Esophagus muscularis mucosa (tissue), 4 donors: ENCODE measurements around the gene MAMDC2.

ENCODE experiments used
- EP300 ChIP-seq: sonication (generic); formaldehyde crosslinking; IDR thresholded peaks from one replicate; pipeline ENCODE4 v1.6.1; 2017; ENCODE audit warnings: antibody characterized with exemption
- POLR2A ChIP-seq: fragments of 450-650 bp; IDR thresholded peaks from one replicate; pipeline ENCODE4 v1.6.1; 2017; ENCODE audit warnings: antibody characterized with exemption, moderate library complexity, mild to moderate bottlenecking, low read depth
- POLR2AphosphoS5 ChIP-seq, 2 donors: sonication (generic); formaldehyde crosslinking; IDR thresholded peaks; one replicate each; pipeline ENCODE4 v1.6.1; 2017; ENCODE audit warnings: antibody characterized with exemption in 2 of 2
- TF ChIP-seq, protein P1 (sequence below), 3 experiments: fragments of 200-600 bp in 2 of 3; fragments of 450-650 bp in 1 of 3; sonication (generic) in 2 of 3; IDR thresholded peaks; one replicate each; pipeline ENCODE4 v1.5.1; 2017 to 2019; ENCODE audit warnings: antibody characterized with exemption in 3 of 3, mild to moderate bottlenecking in 2 of 3, moderate library complexity in 1 of 3

DNA sequence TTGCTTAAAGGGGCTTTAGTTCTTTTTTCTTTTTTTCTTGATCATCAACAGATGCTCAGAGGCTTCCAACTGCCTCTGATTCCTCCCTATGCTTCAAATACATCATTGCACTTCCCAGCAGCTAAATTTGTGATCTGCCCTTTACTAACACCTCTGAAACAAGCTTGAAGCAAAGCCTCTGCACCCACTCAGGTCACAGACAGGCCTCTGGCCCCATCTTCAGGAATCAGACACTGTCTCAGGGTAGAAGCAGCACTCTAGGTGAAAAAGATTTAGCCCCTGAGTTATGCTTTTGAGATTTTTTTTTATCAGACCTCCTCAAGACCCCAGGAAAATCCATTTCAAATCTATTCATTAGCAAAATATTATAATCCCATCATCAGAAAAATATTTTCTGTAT, 91.5 kb downstream of the MAMDC2 start:
- TF ChIP-seq, protein P1, sequence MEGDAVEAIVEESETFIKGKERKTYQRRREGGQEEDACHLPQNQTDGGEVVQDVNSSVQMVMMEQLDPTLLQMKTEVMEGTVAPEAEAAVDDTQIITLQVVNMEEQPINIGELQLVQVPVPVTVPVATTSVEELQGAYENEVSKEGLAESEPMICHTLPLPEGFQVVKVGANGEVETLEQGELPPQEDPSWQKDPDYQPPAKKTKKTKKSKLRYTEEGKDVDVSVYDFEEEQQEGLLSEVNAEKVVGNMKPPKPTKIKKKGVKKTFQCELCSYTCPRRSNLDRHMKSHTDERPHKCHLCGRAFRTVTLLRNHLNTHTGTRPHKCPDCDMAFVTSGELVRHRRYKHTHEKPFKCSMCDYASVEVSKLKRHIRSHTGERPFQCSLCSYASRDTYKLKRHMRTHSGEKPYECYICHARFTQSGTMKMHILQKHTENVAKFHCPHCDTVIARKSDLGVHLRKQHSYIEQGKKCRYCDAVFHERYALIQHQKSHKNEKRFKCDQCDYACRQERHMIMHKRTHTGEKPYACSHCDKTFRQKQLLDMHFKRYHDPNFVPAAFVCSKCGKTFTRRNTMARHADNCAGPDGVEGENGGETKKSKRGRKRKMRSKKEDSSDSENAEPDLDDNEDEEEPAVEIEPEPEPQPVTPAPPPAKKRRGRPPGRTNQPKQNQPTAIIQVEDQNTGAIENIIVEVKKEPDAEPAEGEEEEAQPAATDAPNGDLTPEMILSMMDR (IDR thresholded peaks at IDR 0.05), result no peak
- TF ChIP-seq POLR2A (no peak), POLR2AphosphoS5 (IDR thresholded peaks at IDR 0.05) (no peak), EP300 (no peak)
